ENCODE measurements around the gene RFPL4A. TPM values are rescaled to one million over a fixed set of nuclear protein-coding genes. Genes with fewer than 3 reads are reported as not detected.

Gene RFPL4A
- total RNA-seq, 1 donor: not detected

- H3K27me3 ChIP-seq (ENCODE audit: insufficient read depth, low read length): no peaks in the 10 kb centered on the region
- no peaks in the 10 kb centered on the region for H3K79me2 ChIP-seq (ENCODE audit: insufficient read depth, low read length)
- no peak overlapping the region for H3K4me3 ChIP-seq (ENCODE audit: insufficient read depth, low read length)
- H3K9me3 ChIP-seq (ENCODE audit: low read depth, low read length): no peaks in the 10 kb centered on the region
- H4K20me1 ChIP-seq (ENCODE audit: insufficient read depth, low read length): no peaks in the 10 kb centered on the region
- no peak overlapping the region for H3K4me2 ChIP-seq (ENCODE audit: insufficient read depth, low read length)
- H2AFZ ChIP-seq (ENCODE audit: low read length): no peak overlapping the region
- no peaks in the 10 kb centered on the region for H3K36me3 ChIP-seq (ENCODE audit: insufficient read depth, low read length)
- H3K4me1 ChIP-seq (ENCODE audit: insufficient read depth, low read length): no peaks in the 10 kb centered on the region
- no peak for DNase-seq (ENCODE audit: insufficient read length, low spot score, missing footprints)
- TF ChIP-seq CTCF (IDR thresholded peaks at IDR 0.05; ENCODE audit: extremely low read depth, low read depth, low read length): no peak
- no peak overlapping the region for H3K27ac ChIP-seq (ENCODE audit: low read depth, low read length)
Observed at GRCh38 chr19:55777528-55777927, 18.6 kb downstream of the RFPL4A start.

- H3K79me2 ChIP-seq (ENCODE audit: insufficient read depth, low read length): no peaks in the 10 kb centered on the region
- H3K9me3 ChIP-seq (ENCODE audit: low read depth, low read length): no peaks in the 10 kb centered on the region
- no peaks in the 10 kb centered on the region for H4K20me1 ChIP-seq (ENCODE audit: insufficient read depth, low read length)
- H3K4me1 ChIP-seq (ENCODE audit: insufficient read depth, low read length): no peaks in the 10 kb centered on the region
- DNase-seq (ENCODE audit: insufficient read length, low spot score, missing footprints): no peak
- H2AFZ ChIP-seq (ENCODE audit: low read length): no peak overlapping the region
- no peak overlapping the region for H3K27ac ChIP-seq (ENCODE audit: low read depth, low read length)
- H3K4me2 ChIP-seq (ENCODE audit: insufficient read depth, low read length): no peak overlapping the region
- no peak for TF ChIP-seq CTCF (IDR thresholded peaks at IDR 0.05; ENCODE audit: extremely low read depth, low read depth, low read length)
- H3K36me3 ChIP-seq (ENCODE audit: insufficient read depth, low read length): no peaks in the 10 kb centered on the region
- no peaks in the 10 kb centered on the region for H3K27me3 ChIP-seq (ENCODE audit: insufficient read depth, low read length)
- H3K4me3 ChIP-seq (ENCODE audit: insufficient read depth, low read length): no peak overlapping the region
Observed at GRCh38 chr19:55778331-55778730, 19.4 kb downstream of the RFPL4A start.

- H2AFZ ChIP-seq (ENCODE audit: low read length): no peak overlapping the region
- H3K4me3 ChIP-seq (ENCODE audit: insufficient read depth, low read length): no peak overlapping the region
- H3K36me3 ChIP-seq (ENCODE audit: insufficient read depth, low read length): no peaks in the 10 kb centered on the region
- H3K27me3 ChIP-seq (ENCODE audit: insufficient read depth, low read length): no peaks in the 10 kb centered on the region
- H3K27ac ChIP-seq (ENCODE audit: low read depth, low read length): no peak overlapping the region
- no peak for TF ChIP-seq CTCF (IDR thresholded peaks at IDR 0.05; ENCODE audit: extremely low read depth, low read depth, low read length)
- no peak for DNase-seq (ENCODE audit: insufficient read length, low spot score, missing footprints)
- H3K4me1 ChIP-seq (ENCODE audit: insufficient read depth, low read length): no peaks in the 10 kb centered on the region
- no peak overlapping the region for H3K4me2 ChIP-seq (ENCODE audit: insufficient read depth, low read length)
- H3K79me2 ChIP-seq (ENCODE audit: insufficient read depth, low read length): no peaks in the 10 kb centered on the region
- no peaks in the 10 kb centered on the region for H3K9me3 ChIP-seq (ENCODE audit: low read depth, low read length)
- H4K20me1 ChIP-seq (ENCODE audit: insufficient read depth, low read length): no peaks in the 10 kb centered on the region
Observed at GRCh38 chr19:55781112-55781511, 22.2 kb downstream of the RFPL4A start.

- Histone ChIP-seq H2AFZ (ENCODE audit: low read length) (no peak overlapping the region), H4K20me1 (ENCODE audit: insufficient read depth, low read length) (no peaks in the 10 kb centered on the region), H3K79me2 (ENCODE audit: insufficient read depth, low read length) (no peaks in the 10 kb centered on the region), H3K27me3 (ENCODE audit: insufficient read depth, low read length) (no peaks in the 10 kb centered on the region), H3K9me3 (ENCODE audit: low read depth, low read length) (no peaks in the 10 kb centered on the region), H3K4me1 (ENCODE audit: insufficient read depth, low read length) (no peaks in the 10 kb centered on the region), H3K4me2 (ENCODE audit: insufficient read depth, low read length) (no peak overlapping the region), H3K4me3 (ENCODE audit: insufficient read depth, low read length) (no peak overlapping the region), H3K36me3 (ENCODE audit: insufficient read depth, low read length) (no peaks in the 10 kb centered on the region), H3K27ac (ENCODE audit: low read depth, low read length) (no peak overlapping the region)
- peak; percentile 74 for DNase-seq (ENCODE audit: insufficient read length, low spot score, missing footprints)
- no peak for TF ChIP-seq CTCF (IDR thresholded peaks at IDR 0.05; ENCODE audit: extremely low read depth, low read depth, low read length)
Observed at GRCh38 chr19:55795021-55795420, 36.1 kb downstream of the RFPL4A start.
